Ascending aorta (tissue), 2 donors: ENCODE data around the gene INO80. TPM values are rescaled to one million over a fixed set of nuclear protein-coding genes. Genes with fewer than 3 reads are reported as not detected.

Source experiments
- DNase-seq, 2 donors: peaks; one replicate each; pipeline ENCODE4 v3.0.0-alpha.2; 2019; ENCODE audit warnings: low spot score in 2 of 2
- H3K27ac ChIP-seq, 2 donors: fragments of 200-600 bp; sonication (generic); one replicate each; pipeline ENCODE4 v1.5.1; 2016 to 2017; ENCODE audit warnings: mild to moderate bottlenecking in 1 of 2
- H3K27me3 ChIP-seq: fragments of 200-600 bp; sonication (generic); one replicate; pipeline ENCODE4 v1.5.1; 2017
- H3K36me3 ChIP-seq, 2 donors: fragments of 200-600 bp; sonication (generic); one replicate each; pipeline ENCODE4 v1.5.1; 2016
- H3K4me1 ChIP-seq, 2 donors: fragments of 200-600 bp; sonication (generic); one replicate each; pipeline ENCODE4 v1.5.1; 2016 to 2017; ENCODE audit warnings: mild to moderate bottlenecking in 1 of 2
- H3K4me3 ChIP-seq, 2 donors: fragments of 200-600 bp; sonication (generic); one replicate each; pipeline ENCODE4 v1.5.1; 2016 to 2017; ENCODE audit warnings: mild to moderate bottlenecking in 1 of 2
- H3K9me3 ChIP-seq, 2 donors: fragments of 200-600 bp; sonication (generic); one replicate each; pipeline ENCODE4 v1.5.1; 2016
- intact Hi-C: fragments of 100-400 bp; cut with DNase I; formaldehyde crosslinking; loops from one replicate; pipeline ENCODE4 v1.15.1; 2023
- total RNA-seq: library from RNA; depleted of rRNA; stranded (reverse); fragments of >200 nt; gene quantifications from one replicate; pipeline ENCODE4 v1.1.0, GENCODE V29; 2016
- TF ChIP-seq, protein P1 (sequence below), 3 experiments: fragments of 200-600 bp in 2 of 3; fragments of 450-650 bp in 1 of 3; sonication (generic) in 2 of 3; IDR thresholded peaks; one replicate each; pipeline ENCODE4 v1.5.1; 2016 to 2019; ENCODE audit warnings: antibody characterized with exemption in 3 of 3, mild to moderate bottlenecking in 1 of 3, moderate library complexity in 1 of 3

INO80 gene
- total RNA-seq, 1 donor from 2014 or later: 57.8 TPM

DNA sequence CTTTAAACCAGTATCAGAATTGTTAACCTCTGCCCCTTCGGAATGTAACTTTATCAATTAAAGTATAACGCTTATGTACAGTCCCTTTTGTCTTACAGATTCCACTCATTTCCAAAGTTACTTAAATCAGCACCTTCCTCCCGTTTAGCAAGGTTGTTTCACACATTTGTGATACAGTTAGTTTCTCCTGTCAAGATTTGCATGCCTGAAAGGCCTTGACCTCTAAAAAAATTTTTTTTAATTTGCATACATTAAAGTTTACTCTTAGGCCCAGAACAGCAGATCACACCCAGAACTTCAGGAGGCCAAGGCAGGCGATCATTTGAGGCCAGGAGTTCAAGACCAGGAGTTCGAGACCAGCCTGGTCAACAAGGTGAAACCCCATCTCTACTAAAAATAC, 9.1 kb downstream of the INO80 start:
- H3K4me1 ChIP-seq: no peaks in the 10 kb centered on the region
- peaks cover 0 to 7% of the 10 kb centered on the region in 2 donors for H3K36me3 ChIP-seq
- no peaks in the 10 kb centered on the region for H3K9me3 ChIP-seq
- no peaks in the 10 kb centered on the region for H3K27me3 ChIP-seq
- no peak for DNase-seq
- H3K27ac ChIP-seq: no peak overlapping the region
- no peak overlapping the region for H3K4me3 ChIP-seq
- intact Hi-C loops: no loop called here
- TF ChIP-seq, protein P1, sequence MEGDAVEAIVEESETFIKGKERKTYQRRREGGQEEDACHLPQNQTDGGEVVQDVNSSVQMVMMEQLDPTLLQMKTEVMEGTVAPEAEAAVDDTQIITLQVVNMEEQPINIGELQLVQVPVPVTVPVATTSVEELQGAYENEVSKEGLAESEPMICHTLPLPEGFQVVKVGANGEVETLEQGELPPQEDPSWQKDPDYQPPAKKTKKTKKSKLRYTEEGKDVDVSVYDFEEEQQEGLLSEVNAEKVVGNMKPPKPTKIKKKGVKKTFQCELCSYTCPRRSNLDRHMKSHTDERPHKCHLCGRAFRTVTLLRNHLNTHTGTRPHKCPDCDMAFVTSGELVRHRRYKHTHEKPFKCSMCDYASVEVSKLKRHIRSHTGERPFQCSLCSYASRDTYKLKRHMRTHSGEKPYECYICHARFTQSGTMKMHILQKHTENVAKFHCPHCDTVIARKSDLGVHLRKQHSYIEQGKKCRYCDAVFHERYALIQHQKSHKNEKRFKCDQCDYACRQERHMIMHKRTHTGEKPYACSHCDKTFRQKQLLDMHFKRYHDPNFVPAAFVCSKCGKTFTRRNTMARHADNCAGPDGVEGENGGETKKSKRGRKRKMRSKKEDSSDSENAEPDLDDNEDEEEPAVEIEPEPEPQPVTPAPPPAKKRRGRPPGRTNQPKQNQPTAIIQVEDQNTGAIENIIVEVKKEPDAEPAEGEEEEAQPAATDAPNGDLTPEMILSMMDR (IDR thresholded peaks at IDR 0.05): no peak

DNA sequence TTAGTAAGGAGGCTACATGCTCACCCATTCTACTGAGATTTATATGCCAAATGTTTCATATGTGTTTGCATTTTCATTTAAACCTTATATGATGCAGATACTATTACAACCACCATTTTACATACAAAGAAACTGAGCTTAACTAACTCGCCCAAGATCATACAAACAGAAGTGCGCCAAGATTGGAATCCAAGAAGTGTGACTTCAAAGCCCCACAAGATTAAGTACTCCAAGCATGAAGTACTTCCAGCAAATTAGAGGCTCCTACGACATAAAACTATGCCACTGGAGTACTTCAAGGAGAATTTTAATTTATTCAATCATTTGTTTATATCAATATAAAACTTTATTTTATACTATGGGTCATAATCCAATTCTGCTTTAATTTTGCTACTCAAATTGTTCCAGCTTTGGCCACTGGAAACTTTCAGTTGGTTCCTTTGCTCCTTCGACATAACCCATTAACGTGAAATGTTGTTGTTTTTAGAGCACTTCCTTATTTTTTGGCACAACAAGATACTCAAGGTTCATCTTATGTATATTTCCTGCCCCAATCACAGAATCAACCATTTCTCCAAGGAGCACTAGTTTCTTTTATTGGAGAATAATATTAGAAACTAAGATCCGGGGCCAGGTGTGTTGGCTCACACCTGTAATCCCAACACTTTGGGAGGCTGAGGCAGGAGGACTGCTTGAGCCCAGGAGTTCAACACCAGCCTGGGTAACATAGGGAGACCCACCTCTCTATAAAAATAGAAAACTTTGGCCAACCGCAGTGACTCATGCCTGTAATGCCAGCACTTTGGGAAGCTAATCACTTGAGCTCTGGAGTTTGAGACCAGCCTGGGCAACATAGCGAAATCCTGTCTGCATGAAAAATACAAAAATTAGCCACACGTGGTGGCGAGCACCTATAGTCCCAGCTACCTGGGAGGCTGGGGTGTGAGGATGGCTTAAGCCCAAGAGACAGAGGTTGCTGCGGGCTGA, 10.4 kb downstream of the INO80 start:
- no peaks in the 10 kb centered on the region for H3K4me1 ChIP-seq
- no peak overlapping the region for H3K27ac ChIP-seq
- no peaks in the 10 kb centered on the region for H3K27me3 ChIP-seq
- no peak overlapping the region for H3K4me3 ChIP-seq
- TF ChIP-seq, protein P1 (IDR thresholded peaks at IDR 0.05): no peak
- H3K36me3 ChIP-seq: peaks cover 0 to 7% of the 10 kb centered on the region in 2 donors
- no peak for DNase-seq
- intact Hi-C loops: no loop called here
- H3K9me3 ChIP-seq: no peaks in the 10 kb centered on the region

DNA sequence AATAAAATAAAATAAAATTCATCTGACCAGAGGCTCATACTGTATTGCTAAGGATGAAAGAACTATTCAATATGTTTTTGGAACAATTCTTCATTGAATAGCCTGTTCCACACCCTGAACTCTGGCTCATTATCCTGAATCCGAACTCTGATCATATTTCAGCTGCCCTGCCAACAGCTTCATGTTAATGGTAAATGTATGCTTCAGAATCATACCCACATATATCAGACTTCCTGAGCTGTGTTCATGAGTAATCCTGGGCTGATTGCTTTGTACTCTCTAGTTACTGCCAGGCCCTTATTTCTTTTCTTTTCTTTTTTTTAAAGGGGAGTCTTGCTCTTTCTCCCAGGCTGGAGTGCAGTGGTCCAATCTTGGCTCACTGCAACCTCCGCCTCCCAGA, 11.8 kb downstream of the INO80 start:
- H3K4me1 ChIP-seq: no peaks in the 10 kb centered on the region
- H3K27me3 ChIP-seq: no peaks in the 10 kb centered on the region
- peaks cover 0 to 7% of the 10 kb centered on the region in 2 donors for H3K36me3 ChIP-seq
- no peak overlapping the region for H3K27ac ChIP-seq
- TF ChIP-seq, protein P1 (IDR thresholded peaks at IDR 0.05): no peak
- DNase-seq: no peak
- H3K9me3 ChIP-seq: no peaks in the 10 kb centered on the region
- intact Hi-C loops: no loop called here
- H3K4me3 ChIP-seq: no peak overlapping the region

DNA sequence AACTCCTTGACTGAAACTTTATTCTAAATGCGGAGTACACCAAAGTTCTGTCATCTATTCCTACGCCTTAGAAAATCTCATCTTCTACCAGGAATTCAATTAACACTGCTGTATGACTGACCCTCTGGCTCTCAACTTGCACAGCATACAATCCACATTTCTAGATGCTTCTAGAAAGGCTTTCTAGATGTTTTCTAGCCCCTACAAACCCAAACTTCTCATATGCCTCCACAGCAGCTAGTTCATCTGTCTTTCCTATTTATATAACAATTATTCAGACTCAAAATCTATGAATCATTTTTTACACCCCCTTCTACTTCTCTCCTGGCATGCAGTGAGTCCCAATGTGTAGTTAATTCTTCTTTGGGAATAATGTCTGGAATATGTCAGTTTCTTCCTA, 13.2 kb downstream of the INO80 start:
- Histone ChIP-seq H3K27ac (no peak overlapping the region), H3K4me3 (no peak overlapping the region), H3K36me3 (peaks cover 0 to 11% of the 10 kb centered on the region in 2 donors), H3K9me3 (no peaks in the 10 kb centered on the region), H3K4me1 (no peaks in the 10 kb centered on the region), H3K27me3 (no peaks in the 10 kb centered on the region)
- DNase-seq: no peak
- TF ChIP-seq, protein P1 (IDR thresholded peaks at IDR 0.05): no peak
- intact Hi-C loops: no loop called here

DNA sequence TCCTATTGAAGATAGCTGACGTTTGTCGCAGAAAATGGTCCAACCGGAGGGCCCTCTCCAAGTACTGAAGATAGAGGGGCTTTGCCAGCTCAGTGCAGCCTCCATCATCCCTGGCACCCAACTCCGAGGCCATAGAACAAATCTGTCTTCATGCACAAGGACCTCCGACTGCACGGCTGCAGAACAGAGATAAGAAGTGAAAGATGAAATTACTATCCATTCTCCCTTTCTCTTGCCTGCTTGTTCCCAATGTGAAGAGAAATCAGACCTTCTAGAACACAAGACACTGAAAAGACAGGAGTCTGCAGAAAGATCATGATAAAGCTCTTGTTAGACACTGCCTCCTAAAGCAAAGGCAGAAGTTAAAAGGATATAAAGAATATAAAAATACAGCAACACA, 19.9 kb downstream of the INO80 start:
- no peak overlapping the region for H3K27ac ChIP-seq
- intact Hi-C loops: no loop called here
- H3K4me3 ChIP-seq: no peak overlapping the region
- DNase-seq: no peak
- no peaks in the 10 kb centered on the region for H3K9me3 ChIP-seq
- H3K36me3 ChIP-seq: peaks cover 40 to 54% of the 10 kb centered on the region in 2 donors
- TF ChIP-seq, protein P1 (IDR thresholded peaks at IDR 0.05): no peak
- no peaks in the 10 kb centered on the region for H3K27me3 ChIP-seq
- no peaks in the 10 kb centered on the region for H3K4me1 ChIP-seq
